ENCODE results near the gene DAPK2.

- no peak for TF ChIP-seq POLR2AphosphoS5 (IDR thresholded peaks at IDR 0.05; ENCODE audit: borderline replicate concordance, low read depth, low read length)
- TF ChIP-seq EZH2 (IDR thresholded peaks at IDR 0.05), result no peak
Observed at GRCh38 chr15:63864186-63864585, 182.1 kb downstream of the DAPK2 start.
